ENCODE measurements around the gene CUZD1. TPM values are rescaled to one million over a fixed set of nuclear protein-coding genes. Genes with fewer than 3 reads are reported as not detected.
"Not testable (repeated sequence)": the region's sequence is repeated elsewhere in the genome, so short reads cannot be mapped to it uniquely, and the experiment has no call there.

CUZD1 gene
- total RNA-seq, 2 donors from 2014 or later = not detected

DNA sequence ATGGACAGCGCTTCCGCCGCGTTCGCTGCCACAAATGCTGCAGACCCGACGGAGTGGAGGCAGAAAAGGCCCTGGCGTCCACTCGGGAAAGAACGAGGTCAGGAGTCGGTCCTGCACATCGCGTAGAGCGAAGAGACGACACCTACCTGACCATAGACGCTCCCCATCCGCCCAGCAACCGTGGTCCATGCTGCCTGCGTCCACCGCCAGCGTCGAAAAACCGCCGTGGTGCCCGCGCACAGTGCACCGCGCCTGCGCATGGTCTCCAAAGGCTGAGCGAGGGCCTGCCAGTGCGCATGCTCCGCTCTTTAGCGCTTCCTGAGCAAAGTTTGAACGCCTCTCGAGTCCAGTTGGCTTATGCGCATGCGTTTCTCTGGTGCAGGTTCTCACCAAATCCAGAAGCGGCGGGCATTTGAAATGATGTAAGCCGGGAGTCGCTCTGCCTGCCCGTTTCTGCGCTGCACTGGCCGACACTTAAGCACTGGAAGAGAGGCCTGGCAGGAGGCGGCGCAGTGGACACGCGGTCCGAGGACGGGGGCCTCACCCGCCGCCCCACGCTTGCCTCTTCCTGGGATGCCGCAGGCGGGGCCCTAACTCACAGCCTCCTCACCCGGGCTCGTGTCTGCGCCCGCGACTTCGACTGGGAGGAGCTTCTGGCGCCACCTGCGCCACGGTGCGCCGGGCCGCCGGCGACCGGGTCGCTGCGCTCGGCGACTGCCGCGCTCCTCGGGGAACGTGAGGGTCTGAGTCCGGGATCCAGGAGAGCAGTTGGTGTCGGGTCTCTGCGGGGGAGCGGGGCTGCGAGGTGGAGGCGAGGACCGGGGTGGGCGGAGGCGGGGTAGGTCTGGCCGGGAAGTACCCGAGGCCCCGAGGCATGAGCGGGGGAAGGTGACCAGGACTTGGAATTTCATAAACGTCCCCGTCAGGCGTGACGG, 33.9 kb upstream of the CUZD1 start, which contains the start of gene FAM24B:
FAM24B (minus strand) TSS at position 243 of the 935 bp plus-strand sequence. CDS start 29,066 bp downstream, outside the sequence.
- H3K4me3 ChIP-seq = peak within 1 kb of the TSS; percentile 73

DNA sequence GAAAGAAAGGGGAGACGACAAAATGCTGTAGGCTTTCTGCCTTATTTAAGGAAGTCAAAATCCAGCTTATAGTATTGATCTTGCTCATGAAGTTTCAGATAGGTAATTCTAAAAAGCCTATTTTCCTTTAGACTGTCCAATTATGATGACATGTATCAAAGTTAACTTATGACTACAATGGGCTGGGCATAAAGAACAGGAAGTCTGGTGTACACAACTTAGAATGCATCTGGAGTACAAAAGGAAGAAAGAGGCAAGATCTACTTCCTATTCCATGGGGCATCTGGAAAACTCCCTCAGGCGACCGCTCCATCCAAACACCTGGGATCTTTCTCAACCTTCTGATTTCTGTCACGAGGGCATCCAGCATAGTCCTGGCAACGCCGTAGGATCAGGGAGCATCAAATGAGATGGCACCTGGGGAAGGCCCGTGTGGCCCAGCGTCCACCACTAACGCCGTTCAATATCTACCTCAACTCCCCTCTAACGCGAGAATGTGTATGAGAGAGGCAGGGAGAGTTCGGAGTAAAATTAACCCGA, 33.2 kb upstream of the CUZD1 start:
- no peaks in the 10 kb centered on the region for H3K27me3 ChIP-seq (replicated peaks; ENCODE audit: insufficient read depth)
- no peak for DNase-seq (ENCODE audit: low spot score)
- no peak for TF ChIP-seq CTCF (IDR thresholded peaks at IDR 0.05)
- H3K36me3 ChIP-seq = no peaks in the 10 kb centered on the region
- H3K4me1 ChIP-seq (ENCODE audit: control insufficient read depth in 1 of 2, low read depth in 2 of 2) = peaks cover 4% of the 10 kb centered on the region in 2 donors
- H3K9me3 ChIP-seq = no peaks in the 10 kb centered on the region
- peak overlapping the region; percentile 73 for H3K4me3 ChIP-seq
- H3K27ac ChIP-seq = no peak overlapping the region
- no peak for ATAC-seq (ENCODE audit: insufficient number of reproducible peaks, low FRiP score, low read depth)

More for the DNA sequence above, 33.9 kb upstream of the CUZD1 start, which contains the start of gene FAM24B:
- Histone ChIP-seq H3K9me3 (no peaks in the 10 kb centered on the region), H3K36me3 (no peaks in the 10 kb centered on the region), H3K27ac (no peak within 1 kb of the TSS), H3K27me3 (replicated peaks; ENCODE audit: insufficient read depth) (no peaks in the 10 kb centered on the region), H3K4me1 (ENCODE audit: control insufficient read depth in 1 of 2, low read depth in 2 of 2) (peaks cover 4% of the 10 kb centered on the region in 2 donors)
- ATAC-seq (ENCODE audit: insufficient number of reproducible peaks, low FRiP score, low read depth) = peak; percentile 59
- peak; percentile 63 for DNase-seq (ENCODE audit: low spot score)
- no peak for TF ChIP-seq CTCF (IDR thresholded peaks at IDR 0.05)

GRCh38 chr10:122877264-122877663, 31.6 kb upstream of the CUZD1 start:
- DNase-seq (ENCODE audit: low spot score) (no peak), ATAC-seq (ENCODE audit: insufficient number of reproducible peaks, low FRiP score, low read depth) (no peak)
- Histone ChIP-seq H3K4me3 (no peak overlapping the region), H3K4me1 (ENCODE audit: control insufficient read depth in 1 of 2, low read depth in 2 of 2) (peaks cover 4% of the 10 kb centered on the region in 2 donors), H3K27me3 (replicated peaks; ENCODE audit: insufficient read depth) (no peaks in the 10 kb centered on the region), H3K36me3 (no peaks in the 10 kb centered on the region), H3K27ac (no peak overlapping the region), H3K9me3 (no peaks in the 10 kb centered on the region)
- TF ChIP-seq CTCF (IDR thresholded peaks at IDR 0.05) = no peak

DNA sequence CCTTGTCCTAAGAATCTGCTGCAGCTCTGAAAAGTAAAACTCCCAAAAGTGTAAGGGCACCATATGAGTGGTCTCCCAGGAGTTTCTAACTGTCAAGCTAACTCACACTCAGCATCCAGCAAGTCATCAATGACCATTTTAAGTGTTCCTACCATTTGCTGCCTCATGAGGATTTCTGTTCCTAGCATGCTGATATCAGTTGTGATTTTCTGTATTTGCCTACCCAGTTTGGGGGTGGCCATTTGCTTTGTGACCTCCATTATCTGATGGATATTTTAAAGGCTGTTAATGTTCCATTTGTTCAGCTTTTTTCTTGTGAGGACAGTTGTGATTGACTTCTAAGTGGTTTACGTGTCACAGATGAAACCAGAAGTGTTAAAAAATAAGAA, 30.8 kb upstream of the CUZD1 start:
- ATAC-seq (ENCODE audit: insufficient number of reproducible peaks, low FRiP score, low read depth) (no peak), DNase-seq (ENCODE audit: low spot score) (no peak)
- Histone ChIP-seq H3K27me3 (replicated peaks; ENCODE audit: insufficient read depth) (no peaks in the 10 kb centered on the region), H3K36me3 (no peaks in the 10 kb centered on the region), H3K4me1 (ENCODE audit: control insufficient read depth in 1 of 2, low read depth in 2 of 2) (peaks cover 4% of the 10 kb centered on the region in 2 donors), H3K27ac (no peak overlapping the region), H3K9me3 (no peaks in the 10 kb centered on the region), H3K4me3 (no peak overlapping the region)
- TF ChIP-seq CTCF (IDR thresholded peaks at IDR 0.05) = no peak

GRCh38 chr10:122875843-122876466, 30.3 kb upstream of the CUZD1 start:
- H3K27ac ChIP-seq = no peak overlapping the region
- H3K36me3 ChIP-seq = no peaks in the 10 kb centered on the region
- peaks cover 4% of the 10 kb centered on the region in 2 donors for H3K4me1 ChIP-seq (ENCODE audit: control insufficient read depth in 1 of 2, low read depth in 2 of 2)
- DNase-seq (ENCODE audit: low spot score) = no peak
- H3K4me3 ChIP-seq = no peak overlapping the region
- H3K9me3 ChIP-seq = no peaks in the 10 kb centered on the region
- H3K27me3 ChIP-seq (replicated peaks; ENCODE audit: insufficient read depth) = no peaks in the 10 kb centered on the region
- TF ChIP-seq CTCF (IDR thresholded peaks at IDR 0.05) = no peak
- no peak for ATAC-seq (ENCODE audit: insufficient number of reproducible peaks, low FRiP score, low read depth)

GRCh38 chr10:122871947-122872346, 26.3 kb upstream of the CUZD1 start:
- not testable (repeated sequence) for H3K4me3 ChIP-seq; DNase-seq (ENCODE audit: low spot score); H3K27ac ChIP-seq; H3K4me1 ChIP-seq (ENCODE audit: control insufficient read depth in 1 of 2, low read depth in 2 of 2); H3K27me3 ChIP-seq (replicated peaks; ENCODE audit: insufficient read depth); H3K36me3 ChIP-seq; ATAC-seq (ENCODE audit: insufficient number of reproducible peaks, low FRiP score, low read depth); H3K9me3 ChIP-seq

DNA sequence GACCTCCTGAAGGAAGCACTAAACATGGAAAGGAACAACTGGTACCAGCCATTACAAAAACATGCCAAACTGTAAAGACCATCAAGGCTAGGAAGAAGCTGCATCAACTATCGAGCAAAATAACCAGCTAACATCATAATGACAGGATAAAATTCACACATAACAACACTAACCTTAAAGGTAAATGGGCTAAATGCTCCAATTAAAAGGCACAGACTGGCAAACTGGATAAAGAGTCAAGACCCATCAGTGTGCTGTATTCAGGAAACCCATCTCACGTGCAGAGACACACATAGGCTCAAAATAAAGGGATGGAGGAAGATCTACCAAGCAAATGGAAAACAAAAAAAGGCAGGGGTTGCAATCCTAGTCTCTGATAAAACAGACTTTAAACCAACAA, 23.1 kb upstream of the CUZD1 start:
- not testable (repeated sequence) for H3K27ac ChIP-seq; H3K36me3 ChIP-seq; DNase-seq (ENCODE audit: low spot score); H3K4me1 ChIP-seq (ENCODE audit: control insufficient read depth in 1 of 2, low read depth in 2 of 2); ATAC-seq (ENCODE audit: insufficient number of reproducible peaks, low FRiP score, low read depth); H3K4me3 ChIP-seq; H3K9me3 ChIP-seq; H3K27me3 ChIP-seq (replicated peaks; ENCODE audit: insufficient read depth)

Data from thoracic aorta (tissue), 2 donors.